WTC11 (cell line): ENCODE measurements around the gene TMTC2. TPM values are rescaled to one million over a fixed set of nuclear protein-coding genes. Genes with fewer than 3 reads are reported as not detected.

Experiments used
- ATAC-seq: fragments of 200-7000 bp; cut with Tn5 transposase; 2 replicates; pipeline ENCODE4 v1.10.0; 2021; ENCODE audit warnings: mild to moderate bottlenecking, moderate library complexity
- CTCF ChIA-PET: fragments of 300-600 bp; sonication (Branson Sonifier 250); formaldehyde crosslinking; loops from one replicate; lab custom pipeline; 2021; ENCODE audit warnings: antibody characterized with exemption; lab: Charles Lee
- POLR2A ChIA-PET: fragments of 350-600 bp; sonication (Branson Sonifier 250); formaldehyde crosslinking; loops from one replicate; lab custom pipeline; 2021; ENCODE audit warnings: antibody characterized with exemption; lab: Charles Lee
- DNase-seq: peaks from one replicate; pipeline ENCODE4 v3.0.0; 2021; ENCODE audit warnings: low spot score
- H3K27ac Mint-ChIP-seq: 2 replicates; pipeline ENCODE4 v1.8.0; 2021; ENCODE audit warnings: mixed read lengths
- H3K27me3 Mint-ChIP-seq: 2 replicates; pipeline ENCODE4 v1.8.0; 2021; ENCODE audit warnings: low read depth, mild to moderate bottlenecking, moderate library complexity, mixed read lengths
- H3K36me3 Mint-ChIP-seq: 2 replicates; pipeline ENCODE4 v1.8.0; 2021; ENCODE audit warnings: mixed read lengths
- H3K4me1 Mint-ChIP-seq: 2 replicates; pipeline ENCODE4 v1.8.0; 2022; ENCODE audit warnings: mixed read lengths
- H3K4me3 Mint-ChIP-seq: 2 replicates; pipeline ENCODE4 v1.8.0; 2021; ENCODE audit warnings: mild to moderate bottlenecking, moderate library complexity, mixed read lengths
- H3K9me3 Mint-ChIP-seq: 2 replicates; pipeline ENCODE4 v1.8.0; 2021; ENCODE audit warnings: mixed read lengths
- AR ChIP-seq: fragments of 250-450 bp; sonication (Bioruptor Pico); IDR thresholded peaks from 2 replicates; pipeline ENCODE4 v1.9.0; 2021; ENCODE audit warnings: mild to moderate bottlenecking
- ATF6 ChIP-seq: sonication (generic); formaldehyde crosslinking; IDR thresholded peaks from 2 replicates; pipeline ENCODE4 v1.8.1; 2023; ENCODE audit warnings: mild to moderate bottlenecking, missing genetic modification reagents
- E2F4 ChIP-seq: sonication (generic); formaldehyde crosslinking; IDR thresholded peaks from 2 replicates; pipeline ENCODE4 v1.8.1; 2022; ENCODE audit warnings: low read depth, mild to moderate bottlenecking, moderate library complexity, missing genetic modification reagents, borderline replicate concordance
- E2F5 ChIP-seq: sonication (generic); formaldehyde crosslinking; IDR thresholded peaks from 2 replicates; pipeline ENCODE4 v1.8.1; 2022; ENCODE audit warnings: mild to moderate bottlenecking, moderate library complexity, missing genetic modification reagents
- ETV6 ChIP-seq: sonication (generic); formaldehyde crosslinking; IDR thresholded peaks from 2 replicates; pipeline ENCODE4 v1.8.1; 2022; ENCODE audit warnings: mild to moderate bottlenecking, missing genetic modification reagents
- FOXJ3 ChIP-seq: sonication (generic); formaldehyde crosslinking; IDR thresholded peaks from 2 replicates; pipeline ENCODE4 v1.9.0; 2021; ENCODE audit warnings: missing genetic modification reagents, mild to moderate bottlenecking, borderline replicate concordance
- IRF1 ChIP-seq: sonication (generic); formaldehyde crosslinking; IDR thresholded peaks from 2 replicates; pipeline ENCODE4 v1.8.0; 2023; ENCODE audit warnings: missing genetic modification reagents
- JUN ChIP-seq: sonication (generic); formaldehyde crosslinking; IDR thresholded peaks from 2 replicates; pipeline ENCODE4 v1.8.0; 2023; ENCODE audit warnings: mild to moderate bottlenecking, missing genetic modification reagents
- NFYB ChIP-seq: sonication (generic); formaldehyde crosslinking; conservative IDR thresholded peaks from 2 replicates; pipeline ENCODE4 v1.8.0; 2022; ENCODE audit warnings: low read depth, missing genetic modification reagents
- NR1H2 ChIP-seq: sonication (generic); formaldehyde crosslinking; IDR thresholded peaks from 2 replicates; pipeline ENCODE4 v1.9.0; 2021; ENCODE audit warnings: mild to moderate bottlenecking, moderate library complexity, missing genetic modification reagents
- SMAD4 ChIP-seq: sonication (generic); formaldehyde crosslinking; IDR thresholded peaks from 2 replicates; pipeline ENCODE4 v1.8.0; 2022; ENCODE audit warnings: mild to moderate bottlenecking, missing genetic modification reagents
- SP1 ChIP-seq: sonication (generic); formaldehyde crosslinking; conservative IDR thresholded peaks from 2 replicates; pipeline ENCODE4 v1.8.1; 2022; ENCODE audit warnings: missing genetic modification reagents
- ZMAT4 ChIP-seq: fragments of 250-450 bp; sonication (Bioruptor Pico); IDR thresholded peaks from 2 replicates; pipeline ENCODE4 v1.9.0; 2021; ENCODE audit warnings: mild to moderate bottlenecking
- ZNF263 ChIP-seq: sonication (generic); formaldehyde crosslinking; IDR thresholded peaks from 2 replicates; pipeline ENCODE4 v1.8.1; 2022; ENCODE audit warnings: low read depth, mild to moderate bottlenecking, moderate library complexity, missing genetic modification reagents
- ZNF317 ChIP-seq: sonication (generic); formaldehyde crosslinking; IDR thresholded peaks from 2 replicates; pipeline ENCODE4 v1.8.1; 2023; ENCODE audit warnings: low read depth, mild to moderate bottlenecking, moderate library complexity, missing genetic modification reagents, borderline replicate concordance
- ZNF396 ChIP-seq: fragments of 250-450 bp; sonication (Bioruptor Pico); IDR thresholded peaks from 2 replicates; pipeline ENCODE4 v1.8.0; 2021; ENCODE audit warnings: mild to moderate bottlenecking, moderate library complexity, borderline replicate concordance
- ZNF532 ChIP-seq: fragments of 250-450 bp; sonication (Bioruptor Pico); IDR thresholded peaks from 2 replicates; pipeline ENCODE4 v1.9.0; 2021; ENCODE audit warnings: mild to moderate bottlenecking, borderline replicate concordance
- total RNA-seq: library from RNA; stranded (reverse); gene quantifications from 3 replicates; pipeline ENCODE4 v1.2.3, GENCODE V29; 2021

Gene TMTC2
- total RNA-seq, 1 experiment from 2014 or later = 6.4 TPM

GRCh38 chr12:83102499-83102898, 415.8 kb downstream of the TMTC2 start:
- Mint-ChIP-seq H3K27ac (no peak overlapping the region), H3K9me3 (peaks cover 12% of the 10 kb centered on the region), H3K4me1 (peaks cover 18% of the 10 kb centered on the region), H3K36me3 (0 out of 2 replicates have a peak, but pooled peaks cover 3% of the 10 kb centered on the region), H3K4me3 (no peak overlapping the region), H3K27me3 (no peaks in the 10 kb centered on the region)
- TF ChIP-seq ZNF532 = no peak
- TF ChIP-seq NFYB = no peak
- TF ChIP-seq FOXJ3 = no peak
- TF ChIP-seq ZNF396 = no peak
- TF ChIP-seq ZNF317 (CRISPR knock-in tag) = no peak
- TF ChIP-seq ETV6 (CRISPR knock-in tag) = no peak
- TF ChIP-seq ZNF263 = no peak
- no peak for TF ChIP-seq AR (CRISPR knock-in tag)
- no peak for TF ChIP-seq E2F5 (CRISPR knock-in tag)
- TF ChIP-seq SP1 (CRISPR knock-in tag) = no peak
- no peak for TF ChIP-seq NR1H2 (CRISPR knock-in tag)
- TF ChIP-seq SMAD4 (CRISPR knock-in tag) = no peak
- TF ChIP-seq E2F4 = no peak
- TF ChIP-seq IRF1 (CRISPR knock-in tag) = no peak
- no peak for TF ChIP-seq ZMAT4 (CRISPR knock-in tag)
- TF ChIP-seq ATF6 = no peak
- TF ChIP-seq JUN = no peak
- CTCF ChIA-PET = no interaction called here
- POLR2A ChIA-PET = no interaction called here
- DNase-seq (no peak), ATAC-seq (no peak)
